HG03159 (cell line): ENCODE data around the gene GLP2R.
"Not testable (repeated sequence)": the region's sequence is repeated elsewhere in the genome, so short reads cannot be mapped to it uniquely, and the experiment has no call there.

Experiments
- ATAC-seq: cut with Tn5 transposase; IDR thresholded peaks from one replicate; pipeline ENCODE4 v1.9.1; 2021; ENCODE audit warnings: mild to moderate bottlenecking, moderate library complexity; ENCODE audit not compliant: unreplicated experiment

The GLP2R gene

GRCh38 chr17:9825641-9826150, at the start of gene GLP2R:
GLP2R (plus strand) TSS chr17:9825924; CDS start chr17:9826064, 140 bp downstream.
- no peak for ATAC-seq

DNA sequence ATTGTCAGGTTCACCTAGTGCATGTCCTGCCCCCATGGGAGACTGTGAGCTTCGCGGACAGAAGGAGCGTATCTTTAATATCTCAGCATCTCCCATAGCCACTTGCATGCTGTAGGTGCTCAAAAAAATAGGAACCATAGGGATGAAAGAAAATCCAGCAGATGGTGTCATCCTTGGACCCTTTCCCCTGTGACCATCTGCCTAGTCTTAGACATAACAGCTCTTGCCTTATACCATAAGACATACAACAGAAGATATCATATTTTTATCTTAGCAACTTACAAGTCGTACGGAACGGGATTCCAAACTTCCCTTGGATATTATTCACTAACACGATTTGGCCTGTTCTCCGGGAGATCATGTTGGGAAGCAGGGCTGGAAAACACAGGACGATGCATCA, 48.8 kb upstream of the GLP2R start:
- no peak for ATAC-seq

DNA sequence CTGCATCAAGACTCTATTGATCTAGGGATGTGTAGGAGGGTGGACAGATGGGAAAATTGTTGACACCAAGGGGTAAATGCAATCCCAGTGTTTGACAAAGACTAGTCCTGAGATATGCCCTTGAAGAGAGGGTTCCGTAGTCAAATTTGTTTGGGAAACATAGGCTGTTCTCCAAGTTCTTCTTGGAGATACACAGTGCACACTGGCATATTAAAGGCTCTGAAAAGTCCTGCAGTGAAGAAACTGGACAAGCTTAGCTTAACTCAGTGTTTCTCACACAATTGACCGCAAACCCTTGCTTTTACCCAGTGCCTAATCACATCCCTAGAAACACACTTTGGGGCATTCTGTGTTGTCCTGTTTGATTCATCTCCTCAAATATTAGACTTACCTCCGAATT, 45.2 kb upstream of the GLP2R start:
- ATAC-seq: no peak

DNA sequence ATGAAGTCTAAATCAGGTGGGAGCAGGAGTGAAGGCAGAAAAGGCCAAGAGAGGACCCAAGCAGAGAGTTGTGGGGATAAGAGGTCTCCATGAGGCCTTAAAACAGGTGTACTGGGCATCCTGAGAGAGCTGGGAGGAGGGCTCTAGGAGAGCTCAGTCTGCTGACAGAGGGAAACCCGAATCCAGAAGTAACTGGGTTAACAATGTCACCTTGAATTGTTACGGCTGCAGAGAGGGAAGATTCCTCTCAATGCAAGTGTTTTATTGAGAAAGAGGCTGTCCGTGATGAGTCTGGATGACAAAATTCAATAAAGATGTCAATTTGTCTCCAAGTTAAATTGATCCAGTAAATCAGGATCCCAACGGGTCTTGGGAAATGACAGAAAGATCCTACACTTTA, 42.7 kb upstream of the GLP2R start:
- no peak for ATAC-seq

GRCh38 chr17:9783465-9783864, 42.3 kb upstream of the GLP2R start:
- ATAC-seq: not testable (repeated sequence)

DNA sequence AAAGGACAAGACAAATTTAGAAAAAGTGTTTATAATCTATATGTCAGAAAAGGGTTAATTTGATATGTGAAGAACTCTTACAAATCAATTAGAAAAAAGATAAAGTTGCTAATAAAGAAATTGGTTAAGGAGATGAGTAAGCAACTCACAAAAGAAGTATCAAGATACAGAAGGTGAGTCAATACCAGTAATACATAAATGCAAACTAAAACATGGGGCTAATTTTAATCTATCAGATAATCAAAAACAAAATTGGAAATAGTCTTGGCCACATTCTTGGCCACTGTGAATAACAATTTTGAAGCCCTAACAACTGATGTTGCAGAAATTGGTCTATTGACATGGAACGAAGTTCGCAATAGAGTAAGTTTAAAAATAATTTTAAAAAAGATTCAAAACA, 41.2 kb upstream of the GLP2R start:
- ATAC-seq: no peak

DNA sequence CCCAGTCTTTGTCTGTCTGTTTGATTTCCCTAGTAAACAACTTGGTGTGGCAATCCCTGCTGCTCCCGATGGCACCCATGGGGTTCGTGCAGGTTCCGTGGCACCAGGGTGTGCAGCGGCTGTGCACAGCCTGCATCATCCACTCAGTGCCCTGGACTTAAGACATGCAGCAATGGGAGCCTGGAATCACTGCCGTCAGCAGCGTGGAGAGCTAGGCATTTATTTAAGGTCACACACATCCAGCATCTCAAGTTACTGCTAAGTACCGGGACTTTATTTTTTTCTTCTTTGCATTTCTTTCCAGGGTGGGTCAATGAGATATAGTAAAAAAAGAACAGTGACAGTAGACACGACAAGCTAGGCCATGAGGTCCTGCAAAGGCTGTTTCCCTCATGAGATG, 37.1 kb upstream of the GLP2R start:
- no peak for ATAC-seq

GRCh38 chr17:9790316-9790715, 35.4 kb upstream of the GLP2R start:
- no peak for ATAC-seq

GRCh38 chr17:9790889-9791876, 34.5 kb upstream of the GLP2R start, which contains the start of gene DHRS7C:
DHRS7C (minus strand) TSS chr17:9791592; CDS start chr17:9791284, 308 bp downstream.
- no peak for ATAC-seq

- ATAC-seq: no peak
These were observed 33.4 kb upstream of the GLP2R start for GRCh38 chr17:9792181-9792840.

DNA sequence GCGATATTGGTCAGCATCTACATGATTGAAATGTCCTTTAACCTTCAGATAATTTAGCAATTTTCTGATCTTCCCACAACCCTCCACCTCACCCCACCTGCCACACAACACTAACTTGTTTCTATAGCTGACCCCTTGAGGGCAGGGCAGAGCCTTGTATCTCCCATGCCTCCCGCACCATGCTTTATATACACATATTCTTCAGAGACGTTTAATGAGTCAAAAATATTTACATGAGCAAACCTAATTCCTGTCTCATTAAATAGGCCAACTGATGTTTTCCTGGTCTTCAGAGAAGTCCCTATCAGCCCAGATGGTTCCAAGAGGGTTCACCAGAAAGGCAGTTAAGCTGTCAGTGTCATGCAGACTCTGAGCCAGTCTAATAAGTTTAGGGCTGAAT, 27.7 kb upstream of the GLP2R start:
- no peak for ATAC-seq

GRCh38 chr17:9798724-9799123, 27.0 kb upstream of the GLP2R start:
- no peak for ATAC-seq

DNA sequence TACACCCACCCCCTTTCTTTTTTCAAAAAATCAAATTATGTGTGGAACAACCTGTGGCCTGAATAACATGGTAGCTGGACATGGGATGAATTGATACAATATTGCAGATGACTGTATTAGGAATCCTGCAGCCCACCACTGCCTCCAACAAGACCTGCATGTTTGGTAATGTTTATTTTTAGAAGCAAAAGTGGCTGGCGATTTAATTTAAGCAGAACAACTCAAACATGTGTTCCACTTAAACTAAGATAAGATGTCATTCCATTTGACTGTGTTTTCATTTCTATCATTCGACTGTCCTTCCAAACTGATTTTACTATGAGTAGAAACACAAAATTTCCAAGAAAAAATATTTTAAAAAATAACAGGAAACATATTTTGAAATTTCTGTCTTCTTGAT, 24.2 kb upstream of the GLP2R start:
- no peak for ATAC-seq

- no peak for ATAC-seq
These were observed 23.4 kb upstream of the GLP2R start for GRCh38 chr17:9802294-9802693.

DNA sequence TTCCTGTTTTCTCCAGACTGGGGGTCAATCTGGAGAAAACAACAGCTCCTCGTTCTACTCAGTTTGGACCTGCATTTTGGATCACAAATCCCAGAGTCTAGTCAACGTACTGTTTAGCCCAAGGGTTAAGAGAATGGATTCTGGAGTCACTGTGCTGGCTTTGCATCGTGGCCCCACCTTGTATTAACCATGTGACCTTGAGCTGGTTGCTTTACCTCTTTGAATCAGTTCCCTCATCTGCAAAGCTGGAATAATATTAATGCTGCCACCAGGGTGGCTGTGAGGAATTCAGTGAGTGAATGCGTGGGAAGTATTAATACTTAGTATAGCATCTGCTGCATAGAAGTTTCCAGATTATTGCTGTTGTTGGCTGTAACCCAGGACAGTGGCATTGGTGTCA, 23.0 kb upstream of the GLP2R start:
- ATAC-seq: no peak

GRCh38 chr17:9805769-9806168, 20.0 kb upstream of the GLP2R start:
- ATAC-seq: no peak

DNA sequence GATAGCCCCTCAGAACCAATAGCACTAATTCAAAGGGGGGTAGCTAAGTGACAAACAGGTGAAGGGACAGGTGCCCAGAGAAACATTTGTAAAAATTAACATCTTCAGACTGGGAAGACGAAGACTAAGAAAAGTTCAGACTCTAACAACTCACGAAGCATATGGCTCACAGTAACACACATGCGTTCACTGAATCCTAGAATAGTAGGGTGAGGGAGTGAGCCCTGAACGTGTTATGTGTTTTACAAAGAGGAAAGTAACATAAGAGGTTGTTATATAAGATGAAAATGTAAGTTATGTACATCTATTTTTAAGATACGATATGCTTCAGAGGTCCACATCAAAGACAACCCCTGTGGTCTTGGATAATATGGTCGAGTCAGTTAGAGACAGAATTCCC, 19.0 kb upstream of the GLP2R start:
- no peak for ATAC-seq

DNA sequence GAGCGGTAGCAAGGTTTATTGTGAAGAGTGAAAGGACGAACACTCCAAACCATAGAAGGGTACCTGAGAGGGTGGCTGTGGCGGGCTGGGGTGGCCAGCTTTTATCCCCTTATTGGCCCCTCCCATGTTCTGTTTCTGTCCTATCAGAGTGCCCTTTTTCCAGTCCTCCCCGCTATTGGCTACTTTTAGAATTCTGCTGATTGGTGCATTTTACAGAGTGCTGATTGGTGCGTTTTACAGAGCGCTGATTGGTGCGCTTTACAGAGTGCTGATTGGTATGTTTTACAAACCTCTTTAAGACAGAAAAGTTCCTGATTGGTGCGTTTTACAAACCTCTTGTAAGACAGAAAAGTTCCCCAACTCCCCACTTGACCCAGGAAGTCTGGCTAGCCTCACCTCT, 16.3 kb upstream of the GLP2R start:
- no peak for ATAC-seq

GRCh38 chr17:9810100-9810949, 15.4 kb upstream of the GLP2R start:
- ATAC-seq: no peak

- no peak for ATAC-seq
These were observed 14.6 kb upstream of the GLP2R start for GRCh38 chr17:9811086-9811485.

GRCh38 chr17:9811537-9811936, 14.2 kb upstream of the GLP2R start:
- no peak for ATAC-seq
